Stomach (tissue), 9 donors: ENCODE results near the gene FKBP10. TPM values are rescaled to one million over a fixed set of nuclear protein-coding genes. Genes with fewer than 3 reads are reported as not detected.
A peak's percentile ranks its signal among the peaks of the same experiment; 100 is the strongest.
"Not testable (repeated sequence)": the region's sequence is repeated elsewhere in the genome, so short reads cannot be mapped to it uniquely, and the experiment has no call there.

ENCODE experiments used
- DNase-seq, 2 donors: peaks; one replicate each; pipeline versions ENCODE4 v3.0.0 to v3.0.0-alpha.2; 2013 to 2019
- H3K27ac ChIP-seq, 5 donors: fragments of 200-600 bp in 4 of 5; sonication (generic) in 4 of 5; one replicate each; pipeline ENCODE4 v1.5.1; 2013 to 2019; ENCODE audit warnings: mild to moderate bottlenecking in 1 of 5, moderate library complexity in 1 of 5
- H3K27me3 ChIP-seq, 3 donors: fragments of 200-600 bp; sonication (generic); one replicate each; pipeline ENCODE4 v1.5.1; 2017 to 2019; ENCODE audit warnings: mixed run types in 1 of 3
- H3K36me3 ChIP-seq, 4 donors: fragments of 200-600 bp; sonication (generic); 1 replicate in 3 of 4; 2 replicates in 1 of 4; pipeline ENCODE4 v1.5.1; 2016 to 2019
- H3K4me1 ChIP-seq, 4 donors: fragments of 200-600 bp; sonication (generic); one replicate each; pipeline ENCODE4 v1.5.1; 2016 to 2019
- H3K4me3 ChIP-seq, 4 donors: fragments of 200-600 bp; sonication (generic) in 3 of 4; one replicate each; pipeline ENCODE4 v1.5.1; 2016 to 2019; ENCODE audit warnings: mild to moderate bottlenecking in 1 of 4
- H3K9me3 ChIP-seq, 4 donors: fragments of 200-600 bp; sonication (generic); one replicate each; pipeline ENCODE4 v1.5.1; 2016 to 2019
- EP300 ChIP-seq: sonication (generic); formaldehyde crosslinking; IDR thresholded peaks from one replicate; pipeline ENCODE4 v1.6.1; 2017; ENCODE audit warnings: antibody characterized with exemption
- POLR2A ChIP-seq, 4 donors: fragments of 450-650 bp; IDR thresholded peaks; one replicate each; pipeline ENCODE4 v1.6.1; 2016; ENCODE audit warnings: antibody characterized with exemption in 4 of 4, control low read depth in 2 of 4, mild to moderate bottlenecking in 1 of 4, moderate library complexity in 1 of 4
- POLR2AphosphoS5 ChIP-seq, 3 donors: sonication (generic); formaldehyde crosslinking; IDR thresholded peaks; one replicate each; pipeline ENCODE4 v1.6.1; 2016; ENCODE audit warnings: antibody characterized with exemption in 3 of 3
- WGBS, 5 donors: extraction: QIAGEN DNeasy Blood & Tissue Kit in 3 of 5; methylation state at CpG; one replicate each; pipeline versions ENCODE4 v1.1.5 to v1.1.7; 2013 to 2018; 5-methylcytosine and 5-hydroxymethylcytosine counted together
- intact Hi-C: fragments of 100-400 bp; cut with DNase I; formaldehyde crosslinking; loops from one replicate; pipeline ENCODE4 v1.15.1; 2023; ENCODE audit warnings: low total_unique reads
- polyA plus RNA-seq, 3 donors: library from polyadenylated mRNA; stranded (reverse); fragments of 200-250 nt; gene quantifications; one replicate each; pipeline ENCODE4 v1.2.3, GENCODE V29; 2013
- total RNA-seq, 5 donors: library from RNA; depleted of rRNA; stranded (reverse); fragments of >200 nt; gene quantifications; one replicate each; pipeline versions ENCODE4 v1.1.0 to v1.2.3, GENCODE V29; 2014 to 2016
- TF ChIP-seq, protein P1 (sequence below), 7 experiments: fragments of 450-650 bp in 4 of 7; fragments of 200-600 bp in 3 of 7; sonication (generic) in 3 of 7; IDR thresholded peaks; one replicate each; pipeline ENCODE4 v1.5.1; 2016 to 2019; ENCODE audit warnings: antibody characterized with exemption in 7 of 7, control low read depth in 2 of 7, mild to moderate bottlenecking in 1 of 7
- donor health status: healthy with polysubstance abuse.
- donor health status: Bipolar disorder and iron deficiency.
- donor health status: healthy.

FKBP10 gene
- total and polyA plus RNA-seq, 8 donors = 4.6 to 45.3 (median 14.9) TPM

DNA sequence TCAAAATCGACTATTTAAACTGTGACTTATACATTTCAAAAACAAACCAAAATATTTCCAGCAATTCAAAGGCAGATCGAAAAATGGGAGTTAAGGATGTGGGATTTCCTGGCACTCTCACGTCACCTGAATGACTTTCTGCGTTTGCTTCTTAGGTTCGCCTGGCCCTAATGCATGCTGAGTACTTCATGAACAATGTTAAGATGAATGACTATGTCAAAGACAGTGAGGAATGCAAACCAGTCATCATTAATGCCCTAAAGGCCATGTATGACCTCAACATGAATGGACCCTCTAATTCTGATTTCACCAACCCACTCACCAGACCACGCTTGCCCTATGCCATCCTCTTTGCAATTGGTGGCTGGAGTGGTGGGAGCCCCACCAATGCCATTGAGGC is 32.2 kb downstream of the FKBP10 start:
- intact Hi-C loops = no loop called here
- Histone ChIP-seq H3K4me3 (no peak overlapping the region), H3K27ac (no peak overlapping the region), H3K27me3 (no peaks in the 10 kb centered on the region), H3K9me3 (no peaks in the 10 kb centered on the region), H3K4me1 (peaks cover 0 to 19% (median 9%) of the 10 kb centered on the region in 4 donors), H3K36me3 (peaks cover 0 to 7% (median 2%) of the 10 kb centered on the region in 4 donors)
- TF ChIP-seq POLR2A (IDR thresholded peaks at IDR 0.05) (no peak), POLR2AphosphoS5 (IDR thresholded peaks at IDR 0.05) (no peak), EP300 (no peak)
- TF ChIP-seq, protein P1, sequence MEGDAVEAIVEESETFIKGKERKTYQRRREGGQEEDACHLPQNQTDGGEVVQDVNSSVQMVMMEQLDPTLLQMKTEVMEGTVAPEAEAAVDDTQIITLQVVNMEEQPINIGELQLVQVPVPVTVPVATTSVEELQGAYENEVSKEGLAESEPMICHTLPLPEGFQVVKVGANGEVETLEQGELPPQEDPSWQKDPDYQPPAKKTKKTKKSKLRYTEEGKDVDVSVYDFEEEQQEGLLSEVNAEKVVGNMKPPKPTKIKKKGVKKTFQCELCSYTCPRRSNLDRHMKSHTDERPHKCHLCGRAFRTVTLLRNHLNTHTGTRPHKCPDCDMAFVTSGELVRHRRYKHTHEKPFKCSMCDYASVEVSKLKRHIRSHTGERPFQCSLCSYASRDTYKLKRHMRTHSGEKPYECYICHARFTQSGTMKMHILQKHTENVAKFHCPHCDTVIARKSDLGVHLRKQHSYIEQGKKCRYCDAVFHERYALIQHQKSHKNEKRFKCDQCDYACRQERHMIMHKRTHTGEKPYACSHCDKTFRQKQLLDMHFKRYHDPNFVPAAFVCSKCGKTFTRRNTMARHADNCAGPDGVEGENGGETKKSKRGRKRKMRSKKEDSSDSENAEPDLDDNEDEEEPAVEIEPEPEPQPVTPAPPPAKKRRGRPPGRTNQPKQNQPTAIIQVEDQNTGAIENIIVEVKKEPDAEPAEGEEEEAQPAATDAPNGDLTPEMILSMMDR (IDR thresholded peaks at IDR 0.05) = no peak
- WGBS, 5 donors = 89 to 97% (median 94%) methylated on average over 6 of the region's 6 CpGs
- DNase-seq = no peak

DNA sequence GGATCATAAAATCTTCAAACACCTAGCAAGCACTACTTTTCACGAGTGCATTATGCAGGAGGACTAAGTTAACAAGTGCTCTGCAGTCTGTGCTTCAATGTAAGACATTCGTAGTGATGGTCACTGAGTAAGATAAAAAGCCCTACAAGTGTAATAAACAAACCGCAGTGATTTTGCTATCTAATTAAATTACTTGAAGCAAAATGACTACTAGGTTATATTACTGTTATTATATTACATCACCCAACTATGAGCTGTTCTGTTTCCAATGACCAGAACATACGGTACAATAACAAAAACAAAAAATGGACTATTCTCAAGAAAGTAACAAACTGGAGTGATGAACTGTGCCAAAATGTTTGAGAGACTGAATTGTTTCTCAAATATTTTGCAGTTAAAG is 36.0 kb downstream of the FKBP10 start:
- Histone ChIP-seq H3K4me1 (peaks cover 0 to 49% (median 15%) of the 10 kb centered on the region in 4 donors), H3K36me3 (peaks cover 7 to 15% (median 11%) of the 10 kb centered on the region in 4 donors), H3K27ac (peak overlapping the region in 1 of 5 donors; percentile 5), H3K9me3 (no peaks in the 10 kb centered on the region), H3K27me3 (no peaks in the 10 kb centered on the region), H3K4me3 (no peak overlapping the region)
- TF ChIP-seq POLR2AphosphoS5 (IDR thresholded peaks at IDR 0.05) (no peak), POLR2A (IDR thresholded peaks at IDR 0.05) (no peak), EP300 (no peak)
- TF ChIP-seq, protein P1 (IDR thresholded peaks at IDR 0.05) = no peak
- WGBS, 5 donors = 72 to 80% (median 75%) methylated on average over 4 of the region's 4 CpGs
- intact Hi-C loops = no loop called here
- no peak for DNase-seq

DNA sequence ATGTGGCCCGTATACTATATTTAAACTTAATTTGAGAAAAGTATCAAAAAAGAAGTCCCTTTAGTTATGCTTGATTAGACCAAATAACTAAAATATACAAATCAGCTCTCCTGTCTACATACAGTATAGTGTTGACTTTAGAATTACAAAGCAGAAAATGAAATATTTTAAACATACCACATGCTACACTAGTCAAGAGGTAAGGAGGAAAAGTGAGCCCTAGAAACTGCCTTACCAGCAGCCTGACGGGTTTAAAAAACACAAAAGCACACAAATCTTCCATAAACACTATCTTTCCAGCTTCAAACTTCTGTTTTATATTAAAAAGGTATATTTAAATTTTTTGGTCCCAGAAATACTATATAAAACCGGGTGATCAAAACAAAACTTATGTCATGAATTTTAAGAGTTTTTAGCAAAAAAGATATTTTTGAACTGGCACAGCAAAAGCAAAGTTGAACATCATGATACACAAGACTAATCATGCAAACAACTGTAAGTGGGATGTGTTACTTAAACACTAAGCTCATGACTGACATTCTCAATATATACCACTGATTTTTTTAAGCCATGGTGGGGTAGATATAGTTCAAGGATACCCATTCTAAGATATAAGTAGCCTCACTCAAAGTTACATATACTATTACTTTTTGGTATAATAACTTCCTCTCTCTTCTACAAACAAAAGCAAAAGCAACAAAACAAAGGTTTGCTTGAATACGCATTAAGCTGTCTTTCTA is 36.6 kb downstream of the FKBP10 start:
- intact Hi-C loops = no loop called here
- Histone ChIP-seq H3K4me3 (no peak overlapping the region), H3K27ac (no peak overlapping the region), H3K4me1 (peaks cover 0 to 49% (median 15%) of the 10 kb centered on the region in 4 donors), H3K36me3 (peaks cover 13 to 21% (median 18%) of the 10 kb centered on the region in 4 donors), H3K9me3 (no peaks in the 10 kb centered on the region), H3K27me3 (no peaks in the 10 kb centered on the region)
- WGBS, 5 donors = 73 to 84% (median 80%) methylated on average over 4 of the region's 4 CpGs
- no peak for DNase-seq
- TF ChIP-seq POLR2AphosphoS5 (IDR thresholded peaks at IDR 0.05) (no peak), EP300 (no peak), POLR2A (IDR thresholded peaks at IDR 0.05) (no peak)
- TF ChIP-seq, protein P1 (IDR thresholded peaks at IDR 0.05) = no peak

DNA sequence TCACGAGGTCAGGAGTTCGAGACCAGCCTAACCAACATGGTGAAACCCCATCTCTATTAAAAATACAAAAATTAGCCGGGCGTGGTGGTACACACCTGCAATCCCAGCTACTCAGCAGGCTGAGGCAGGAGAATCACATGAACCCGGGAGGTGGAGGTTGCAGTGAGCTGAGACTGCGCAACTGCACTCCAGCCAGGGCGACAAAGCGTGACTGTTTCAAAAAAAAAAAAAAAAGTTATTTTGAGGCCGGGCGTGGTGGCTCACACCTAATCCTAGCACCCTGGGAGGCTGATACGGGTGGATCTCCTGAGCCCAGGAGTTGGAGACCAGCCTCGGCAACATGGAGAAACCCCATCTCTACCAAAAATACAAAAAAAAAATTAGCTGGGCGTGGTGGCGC is 38.6 kb downstream of the FKBP10 start:
- peaks cover 0 to 49% (median 15%) of the 10 kb centered on the region in 4 donors for H3K4me1 ChIP-seq
- DNase-seq, intact Hi-C loops, H3K9me3 ChIP-seq, H3K27me3 ChIP-seq, H3K27ac ChIP-seq, H3K4me3 ChIP-seq: not testable (repeated sequence)
- H3K36me3 ChIP-seq = peaks cover 17 to 28% (median 25%) of the 10 kb centered on the region in 4 donors
- WGBS, 5 donors = 91 to 100% (median 95%) methylated on average over 14 of the region's 14 CpGs
